ENCODE measurements around the gene KRTAP25-1.

- TF ChIP-seq CTCF (IDR thresholded peaks at IDR 0.05) (no peak), POLR2A (IDR thresholded peaks at IDR 0.05) (no peak)
Measured at GRCh38 chr21:30329203-30329875, 40.0 kb upstream of the KRTAP25-1 start.
